GM12873 (cell line): ENCODE data around the gene SYT8.

Experiments used
- CTCF ChIP-seq: IDR thresholded peaks from 2 replicates; pipeline ENCODE4 v1.5.1; 2012; ENCODE audit warnings: low read depth, mild to moderate bottlenecking, moderate library complexity, low read length, control low read depth; ENCODE audit not compliant: insufficient read depth; ENCODE audit errors: missing control alignments

SYT8 gene

GRCh38 chr11:1866776-1867175, 32.0 kb downstream of the SYT8 start:
- no peak for TF ChIP-seq CTCF

DNA sequence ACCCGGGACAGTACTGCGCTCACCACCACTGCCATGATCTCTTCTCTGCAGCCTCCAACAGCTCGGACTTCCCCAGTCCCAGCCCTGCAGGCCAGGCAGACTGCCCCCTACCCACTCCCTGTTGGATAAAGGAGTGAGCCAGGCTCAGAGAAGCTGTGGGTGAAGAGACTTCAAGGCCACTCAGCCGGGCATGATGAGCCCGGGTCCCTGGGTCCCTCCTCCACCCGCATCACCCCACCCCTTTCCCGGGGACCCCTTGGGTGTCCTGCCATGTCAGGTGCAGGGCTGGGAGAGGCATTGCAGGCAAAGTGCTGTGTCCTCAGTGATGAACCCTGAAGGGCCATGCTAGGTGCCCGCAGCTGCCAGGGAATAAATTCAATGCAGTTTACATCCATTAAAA, 32.6 kb downstream of the SYT8 start:
- no peak for TF ChIP-seq CTCF

- TF ChIP-seq CTCF = no peak
Observed at GRCh38 chr11:1868056-1868635, 33.4 kb downstream of the SYT8 start.

- no peak for TF ChIP-seq CTCF
Observed at GRCh38 chr11:1868636-1869291, 34.0 kb downstream of the SYT8 start.

- no peak for TF ChIP-seq CTCF
Observed at GRCh38 chr11:1869427-1870325, 34.9 kb downstream of the SYT8 start.

- TF ChIP-seq CTCF = no peak
Observed at GRCh38 chr11:1870326-1870696, 35.5 kb downstream of the SYT8 start.
